Activated CD8-positive, alpha-beta memory T cell treated with anti-CD3 and anti-CD28 coated beads, Interleukin-2, amount 10 ng/mL, durations not matched to agents 7 days and 5 days (primary cell): ENCODE measurements around the gene MTG2. TPM values are rescaled to one million over a fixed set of nuclear protein-coding genes. Genes with fewer than 3 reads are reported as not detected.
A peak's percentile ranks its signal among the peaks of the same experiment; 100 is the strongest.

Experiments used
- ATAC-seq: fragments of 150-1000 bp; cut with Tn5 transposase; one replicate; pipeline ENCODE4 v1.10.0; 2021; ENCODE audit warnings: moderate library complexity
- CTCF ChIA-PET: fragments of 350-600 bp; sonication (Branson Sonifier 250); formaldehyde crosslinking; loops from one replicate; lab custom pipeline; 2021; ENCODE audit warnings: antibody characterized with exemption; lab: Charles Lee
- DNase-seq: peaks from one replicate; pipeline ENCODE4 v3.0.0-alpha.2; 2020
- H3K27ac Mint-ChIP-seq: one replicate; pipeline ENCODE4 v1.8.0; 2021; ENCODE audit warnings: mild to moderate bottlenecking, mixed read lengths
- H3K27me3 Mint-ChIP-seq: one replicate; pipeline ENCODE4 v1.8.0; 2021; ENCODE audit warnings: mixed read lengths
- H3K36me3 Mint-ChIP-seq: one replicate; pipeline ENCODE4 v1.8.0; 2021; ENCODE audit warnings: mild to moderate bottlenecking, mixed read lengths
- H3K4me1 Mint-ChIP-seq: one replicate; pipeline ENCODE4 v1.8.0; 2021; ENCODE audit warnings: mixed read lengths
- H3K4me3 Mint-ChIP-seq: one replicate; pipeline ENCODE4 v1.8.0; 2021; ENCODE audit warnings: mild to moderate bottlenecking, moderate library complexity, mixed read lengths
- H3K9me3 Mint-ChIP-seq: one replicate; pipeline ENCODE4 v1.8.0; 2022; ENCODE audit warnings: low read depth, mixed read lengths
- total RNA-seq, 2 experiments: library from RNA; stranded (reverse); gene quantifications; one replicate each; pipeline ENCODE4 v1.2.3, GENCODE V29; 2021

Gene MTG2
- total RNA-seq, 2 experiments from 2014 or later = 34.0 to 40.1 TPM

GRCh38 chr20:62238569-62239277 lies 55.9 kb downstream of the MTG2 start:
- Mint-ChIP-seq H3K4me1 (peaks cover 30% of the 10 kb centered on the region), H3K9me3 (no peaks in the 10 kb centered on the region), H3K27me3 (no peaks in the 10 kb centered on the region), H3K27ac (peak overlapping the region; percentile 76), H3K36me3 (no peaks in the 10 kb centered on the region), H3K4me3 (peak overlapping the region; percentile 73)
- ATAC-seq (no peak), DNase-seq (no peak)
- CTCF ChIA-PET = no interaction called here

- H3K9me3 Mint-ChIP-seq = no peaks in the 10 kb centered on the region
- H3K27ac Mint-ChIP-seq = peak overlapping the region; percentile 76
- no peaks in the 10 kb centered on the region for H3K27me3 Mint-ChIP-seq
- peaks cover 34% of the 10 kb centered on the region for H3K4me1 Mint-ChIP-seq
- CTCF ChIA-PET = no interaction called here
- ATAC-seq (no peak), DNase-seq (no peak)
- H3K4me3 Mint-ChIP-seq = peak overlapping the region; percentile 73
- no peaks in the 10 kb centered on the region for H3K36me3 Mint-ChIP-seq
Observed at GRCh38 chr20:62239278-62239879, 56.6 kb downstream of the MTG2 start.

GRCh38 chr20:62240020-62240685 lies 57.3 kb downstream of the MTG2 start:
- Mint-ChIP-seq H3K27ac (no peak overlapping the region), H3K9me3 (no peaks in the 10 kb centered on the region), H3K4me1 (peaks cover 37% of the 10 kb centered on the region), H3K36me3 (no peaks in the 10 kb centered on the region), H3K27me3 (no peaks in the 10 kb centered on the region), H3K4me3 (peak overlapping the region; percentile 25)
- CTCF ChIA-PET = interaction anchor here (1.1 kb wide), 1 partner anchor 61 kb away, joined by 3 read pairs; no protein-coding TSS in a partner anchor
- ATAC-seq = no peak
- DNase-seq = no peak

GRCh38 chr20:62241506-62241905 lies 58.7 kb downstream of the MTG2 start:
- no peaks in the 10 kb centered on the region for H3K36me3 Mint-ChIP-seq
- H3K4me1 Mint-ChIP-seq = peaks cover 37% of the 10 kb centered on the region
- CTCF ChIA-PET = interaction anchor here (0.9 kb wide), 1 partner anchor 100 kb away, joined by 3 read pairs; no protein-coding TSS in a partner anchor
- H3K27ac Mint-ChIP-seq = no peak overlapping the region
- H3K4me3 Mint-ChIP-seq = no peak overlapping the region
- DNase-seq (no peak), ATAC-seq (no peak)
- no peaks in the 10 kb centered on the region for H3K27me3 Mint-ChIP-seq
- H3K9me3 Mint-ChIP-seq = no peaks in the 10 kb centered on the region

- Mint-ChIP-seq H3K4me3 (no peak overlapping the region), H3K4me1 (peaks cover 37% of the 10 kb centered on the region), H3K9me3 (no peaks in the 10 kb centered on the region), H3K36me3 (no peaks in the 10 kb centered on the region), H3K27ac (no peak overlapping the region), H3K27me3 (no peaks in the 10 kb centered on the region)
- no peak for ATAC-seq
- DNase-seq = no peak
- CTCF ChIA-PET = interaction anchor here (0.9 to 1.8 kb wide), 2 partner anchors 60 to 101 kb away, joined by 3 to 4 read pairs; partner anchors contain the start of gene ADRM1
Observed at GRCh38 chr20:62242176-62242575, 59.3 kb downstream of the MTG2 start.

- no peaks in the 10 kb centered on the region for H3K27me3 Mint-ChIP-seq
- no peak overlapping the region for H3K27ac Mint-ChIP-seq
- H3K4me3 Mint-ChIP-seq = no peak overlapping the region
- peaks cover 31% of the 10 kb centered on the region for H3K4me1 Mint-ChIP-seq
- H3K9me3 Mint-ChIP-seq = no peaks in the 10 kb centered on the region
- no peak for DNase-seq
- no peak for ATAC-seq
- CTCF ChIA-PET = interaction anchor here (1.8 kb wide), 1 partner anchor 59 kb away, joined by 4 read pairs; the partner anchor contains the start of gene ADRM1
- H3K36me3 Mint-ChIP-seq = no peaks in the 10 kb centered on the region
Observed at GRCh38 chr20:62243106-62243505, 60.3 kb downstream of the MTG2 start.

GRCh38 chr20:62243906-62244515 lies 61.2 kb downstream of the MTG2 start:
- Mint-ChIP-seq H3K27me3 (no peaks in the 10 kb centered on the region), H3K4me1 (peaks cover 31% of the 10 kb centered on the region), H3K4me3 (no peak overlapping the region), H3K36me3 (no peaks in the 10 kb centered on the region), H3K27ac (no peak overlapping the region), H3K9me3 (no peaks in the 10 kb centered on the region)
- DNase-seq (no peak), ATAC-seq (no peak)
- CTCF ChIA-PET = interaction anchor here (1.8 kb wide), 1 partner anchor 58 kb away, joined by 4 read pairs; the partner anchor contains the start of gene ADRM1

- no peak for DNase-seq
- H3K4me3 Mint-ChIP-seq = no peak overlapping the region
- no peaks in the 10 kb centered on the region for H3K9me3 Mint-ChIP-seq
- CTCF ChIA-PET = no interaction called here
- no peaks in the 10 kb centered on the region for H3K36me3 Mint-ChIP-seq
- peaks cover 25% of the 10 kb centered on the region for H3K4me1 Mint-ChIP-seq
- peak; percentile 42 for ATAC-seq
- H3K27me3 Mint-ChIP-seq = no peaks in the 10 kb centered on the region
- H3K27ac Mint-ChIP-seq = no peak overlapping the region
Observed at GRCh38 chr20:62244644-62245108, 61.8 kb downstream of the MTG2 start.

- ATAC-seq (no peak), DNase-seq (no peak)
- H3K4me3 Mint-ChIP-seq = no peak overlapping the region
- no peaks in the 10 kb centered on the region for H3K36me3 Mint-ChIP-seq
- H3K9me3 Mint-ChIP-seq = no peaks in the 10 kb centered on the region
- no peaks in the 10 kb centered on the region for H3K27me3 Mint-ChIP-seq
- peaks cover 15% of the 10 kb centered on the region for H3K4me1 Mint-ChIP-seq
- CTCF ChIA-PET = no interaction called here
- H3K27ac Mint-ChIP-seq = no peak overlapping the region
Observed at GRCh38 chr20:62245911-62246280, 63.1 kb downstream of the MTG2 start.

- DNase-seq (no peak), ATAC-seq (no peak)
- Mint-ChIP-seq H3K4me3 (no peak overlapping the region), H3K36me3 (no peaks in the 10 kb centered on the region), H3K27me3 (no peaks in the 10 kb centered on the region), H3K27ac (no peak overlapping the region), H3K4me1 (peaks cover 12% of the 10 kb centered on the region), H3K9me3 (no peaks in the 10 kb centered on the region)
- CTCF ChIA-PET = no interaction called here
Observed at GRCh38 chr20:62246431-62246830, 63.6 kb downstream of the MTG2 start.

GRCh38 chr20:62246872-62247652 lies 64.2 kb downstream of the MTG2 start:
- CTCF ChIA-PET = no interaction called here
- Mint-ChIP-seq H3K36me3 (no peaks in the 10 kb centered on the region), H3K27ac (no peak overlapping the region), H3K4me1 (peaks cover 7% of the 10 kb centered on the region), H3K27me3 (no peaks in the 10 kb centered on the region), H3K9me3 (no peaks in the 10 kb centered on the region), H3K4me3 (no peak overlapping the region)
- no peak for ATAC-seq
- DNase-seq = no peak

GRCh38 chr20:62248890-62249560 lies 66.2 kb downstream of the MTG2 start:
- peaks cover 10% of the 10 kb centered on the region for H3K4me1 Mint-ChIP-seq
- H3K27me3 Mint-ChIP-seq = no peaks in the 10 kb centered on the region
- H3K36me3 Mint-ChIP-seq = no peaks in the 10 kb centered on the region
- H3K9me3 Mint-ChIP-seq = no peaks in the 10 kb centered on the region
- ATAC-seq (no peak), DNase-seq (no peak)
- CTCF ChIA-PET = no interaction called here
- H3K27ac Mint-ChIP-seq = no peak overlapping the region
- H3K4me3 Mint-ChIP-seq = no peak overlapping the region
